NCI-H2227 (cell line): ENCODE results near the gene GLRX5.

Experiments
- DNase-seq: peaks from one replicate; lab custom pipeline; 2025; ENCODE audit not compliant: unreplicated experiment; lab: John Stamatoyannopoulos, UW

GLRX5 gene

GRCh38 chr14:95534299-95535225 is at the start of gene GLRX5:
Gene GLRX5 (plus strand): TSS chr14:95535050. CDS start chr14:95535090, 40 bp downstream.
- DNase-seq = peak; percentile 99

- no peak for DNase-seq
Measured at GRCh38 chr14:95485222-95485819, 49.5 kb upstream of the GLRX5 start.

GRCh38 chr14:95486875-95487668 is 47.8 kb upstream of the GLRX5 start:
- DNase-seq = peak; percentile 28

GRCh38 chr14:95487669-95488084 is 47.2 kb upstream of the GLRX5 start:
- DNase-seq = no peak

- DNase-seq = no peak
Measured at GRCh38 chr14:95488376-95489213, 46.3 kb upstream of the GLRX5 start.

GRCh38 chr14:95489214-95490137 is 45.4 kb upstream of the GLRX5 start:
- no peak for DNase-seq

- DNase-seq = no peak
Measured at GRCh38 chr14:95490138-95490509, 44.7 kb upstream of the GLRX5 start.

- DNase-seq = no peak
Measured at GRCh38 chr14:95490727-95491451, 44.0 kb upstream of the GLRX5 start.

- DNase-seq = no peak
Measured at GRCh38 chr14:95491936-95492608, 42.8 kb upstream of the GLRX5 start.

GRCh38 chr14:95493503-95493902 is 41.3 kb upstream of the GLRX5 start:
- no peak for DNase-seq

- DNase-seq = no peak
Measured at GRCh38 chr14:95493976-95494375, 40.9 kb upstream of the GLRX5 start.

- DNase-seq = no peak
Measured at GRCh38 chr14:95494456-95494855, 40.4 kb upstream of the GLRX5 start.

- DNase-seq = no peak
Measured at GRCh38 chr14:95495076-95495475, 39.8 kb upstream of the GLRX5 start.

- DNase-seq = no peak
Measured at GRCh38 chr14:95495538-95496025, 39.3 kb upstream of the GLRX5 start.

- DNase-seq = no peak
Measured at GRCh38 chr14:95496111-95496681, 38.7 kb upstream of the GLRX5 start.

- no peak for DNase-seq
Measured at GRCh38 chr14:95496690-95497259, 38.1 kb upstream of the GLRX5 start.

GRCh38 chr14:95497561-95498011 is 37.3 kb upstream of the GLRX5 start:
- DNase-seq = peak; percentile 52
